ENCODE measurements around the gene IL13RA2. TPM values are rescaled to one million over a fixed set of nuclear protein-coding genes. Genes with fewer than 3 reads are reported as not detected.

IL13RA2 gene
- total RNA-seq, 1 experiment from 2014 or later: 8.1 TPM

DNA sequence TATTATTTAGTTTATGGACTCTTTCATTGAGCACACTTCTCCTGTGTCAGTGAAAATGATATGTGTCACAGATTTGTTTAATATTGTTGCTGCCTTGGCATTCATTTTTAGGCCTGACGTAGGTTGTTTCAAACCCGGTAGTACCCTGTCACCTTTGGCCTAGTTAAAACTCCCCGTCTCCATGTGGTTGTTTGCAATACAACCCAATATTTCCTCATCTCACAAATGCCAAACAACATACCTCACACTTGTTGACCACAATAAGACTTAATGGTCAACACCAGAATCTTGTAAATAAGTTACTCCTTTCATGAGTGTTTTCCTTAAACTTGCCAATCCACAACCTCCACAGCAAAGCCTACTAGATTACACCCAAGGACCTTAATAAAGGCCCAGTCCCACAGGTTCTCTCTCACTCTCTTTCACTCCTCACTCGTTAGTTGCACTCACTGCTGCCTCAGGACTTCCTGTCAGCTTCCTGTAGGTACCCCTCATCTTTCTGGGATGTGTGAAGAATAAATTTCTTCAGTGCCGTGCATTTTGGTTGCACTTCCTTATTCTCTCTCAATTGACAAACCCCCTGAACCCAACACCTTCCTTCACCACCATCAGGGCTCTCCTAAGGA lies 31.3 kb downstream of the IL13RA2 start:
- no peak overlapping the region for H2AFZ ChIP-seq (ENCODE audit: low read length)

GRCh38 chrX:114976292-114976691 lies 41.1 kb downstream of the IL13RA2 start:
- Histone ChIP-seq H3F3A (ENCODE audit: low read length, unreplicated experiment) (no peaks in the 10 kb centered on the region), H3K79me2 (ENCODE audit: low read length) (no peaks in the 10 kb centered on the region), H3K27ac (ENCODE audit: low read length) (peak overlapping the region; percentile 87), H3K4me3 (ENCODE audit: low read length) (no peak overlapping the region), H4K20me1 (ENCODE audit: low read length) (no peaks in the 10 kb centered on the region), H3K9me2 (replicated peaks; ENCODE audit: low read length) (no peaks in the 10 kb centered on the region), H3K4me1 (ENCODE audit: insufficient read depth, low read length) (peaks cover 12% of the 10 kb centered on the region), H2AFZ (ENCODE audit: low read length) (peak overlapping the region; percentile 50; the same call in 1 of the 2 replicates), H3K9me3 (ENCODE audit: low read length) (no peaks in the 10 kb centered on the region), H3K27me3 (ENCODE audit: low read length) (no peaks in the 10 kb centered on the region), H3K9ac (ENCODE audit: low read length) (peak overlapping the region; percentile 37; the same call in 1 of the 2 replicates), H3K4me2 (ENCODE audit: low read length) (peak overlapping the region; percentile 52; the same call in 1 of the 2 replicates), H3K36me3 (ENCODE audit: low read depth, low read length) (no peaks in the 10 kb centered on the region)
- ChIA-PET POLR2A (ENCODE audit: unreplicated experiment) (no interaction called here), CTCF (no interaction called here)
- TF ChIP-seq, protein P1, sequence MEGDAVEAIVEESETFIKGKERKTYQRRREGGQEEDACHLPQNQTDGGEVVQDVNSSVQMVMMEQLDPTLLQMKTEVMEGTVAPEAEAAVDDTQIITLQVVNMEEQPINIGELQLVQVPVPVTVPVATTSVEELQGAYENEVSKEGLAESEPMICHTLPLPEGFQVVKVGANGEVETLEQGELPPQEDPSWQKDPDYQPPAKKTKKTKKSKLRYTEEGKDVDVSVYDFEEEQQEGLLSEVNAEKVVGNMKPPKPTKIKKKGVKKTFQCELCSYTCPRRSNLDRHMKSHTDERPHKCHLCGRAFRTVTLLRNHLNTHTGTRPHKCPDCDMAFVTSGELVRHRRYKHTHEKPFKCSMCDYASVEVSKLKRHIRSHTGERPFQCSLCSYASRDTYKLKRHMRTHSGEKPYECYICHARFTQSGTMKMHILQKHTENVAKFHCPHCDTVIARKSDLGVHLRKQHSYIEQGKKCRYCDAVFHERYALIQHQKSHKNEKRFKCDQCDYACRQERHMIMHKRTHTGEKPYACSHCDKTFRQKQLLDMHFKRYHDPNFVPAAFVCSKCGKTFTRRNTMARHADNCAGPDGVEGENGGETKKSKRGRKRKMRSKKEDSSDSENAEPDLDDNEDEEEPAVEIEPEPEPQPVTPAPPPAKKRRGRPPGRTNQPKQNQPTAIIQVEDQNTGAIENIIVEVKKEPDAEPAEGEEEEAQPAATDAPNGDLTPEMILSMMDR (conservative IDR thresholded peaks at IDR 0.05; ENCODE audit: low read depth, low read length): no peak
- no peak for TF ChIP-seq EZH2phosphoT487 (IDR thresholded peaks at IDR 0.05; ENCODE audit: borderline replicate concordance, low read length)
- TF ChIP-seq EZH2 (IDR thresholded peaks at IDR 0.05; ENCODE audit: low read length, unreplicated experiment): no peak
- intact Hi-C loops (cut with micrococcal nuclease): loop anchor here (5.0 kb wide), 1 partner anchor 46 kb away; no protein-coding TSS in a partner anchor
- no TSS peak for BruUV-seq (replicated peaks)
- DNase-seq: peak; percentile 83
- peak; percentile 46 for ATAC-seq

More for the DNA sequence above, 31.3 kb downstream of the IL13RA2 start:
- H4K20me1 ChIP-seq (ENCODE audit: low read length): no peaks in the 10 kb centered on the region
- no peak overlapping the region for H3K27ac ChIP-seq (ENCODE audit: low read length)
- H3K9me3 ChIP-seq (ENCODE audit: low read length): no peaks in the 10 kb centered on the region
- TF ChIP-seq, protein P1 (conservative IDR thresholded peaks at IDR 0.05; ENCODE audit: low read depth, low read length): no peak
- TF ChIP-seq EZH2 (IDR thresholded peaks at IDR 0.05; ENCODE audit: low read length, unreplicated experiment) (no peak), EZH2phosphoT487 (IDR thresholded peaks at IDR 0.05; ENCODE audit: borderline replicate concordance, low read length) (no peak)
- intact Hi-C loops (cut with micrococcal nuclease): no loop called here
- no peak overlapping the region for H3K4me3 ChIP-seq (ENCODE audit: low read length)
- ChIA-PET POLR2A (ENCODE audit: unreplicated experiment) (no interaction called here), CTCF (no interaction called here)
- no peaks in the 10 kb centered on the region; the same call in 1 of the 2 replicates for H3K4me1 ChIP-seq (ENCODE audit: insufficient read depth, low read length)
- no peaks in the 10 kb centered on the region for H3K36me3 ChIP-seq (ENCODE audit: low read depth, low read length)
- peak; percentile 2 for DNase-seq
- H3F3A ChIP-seq (ENCODE audit: low read length, unreplicated experiment): no peaks in the 10 kb centered on the region
- no peaks in the 10 kb centered on the region for H3K9me2 ChIP-seq (replicated peaks; ENCODE audit: low read length)
- no peaks in the 10 kb centered on the region for H3K79me2 ChIP-seq (ENCODE audit: low read length)
- no TSS peak for BruUV-seq (replicated peaks)
- no peaks in the 10 kb centered on the region for H3K27me3 ChIP-seq (ENCODE audit: low read length)
- ATAC-seq: no peak
- H3K9ac ChIP-seq (ENCODE audit: low read length): no peak overlapping the region
- no peak overlapping the region for H3K4me2 ChIP-seq (ENCODE audit: low read length)

DNA sequence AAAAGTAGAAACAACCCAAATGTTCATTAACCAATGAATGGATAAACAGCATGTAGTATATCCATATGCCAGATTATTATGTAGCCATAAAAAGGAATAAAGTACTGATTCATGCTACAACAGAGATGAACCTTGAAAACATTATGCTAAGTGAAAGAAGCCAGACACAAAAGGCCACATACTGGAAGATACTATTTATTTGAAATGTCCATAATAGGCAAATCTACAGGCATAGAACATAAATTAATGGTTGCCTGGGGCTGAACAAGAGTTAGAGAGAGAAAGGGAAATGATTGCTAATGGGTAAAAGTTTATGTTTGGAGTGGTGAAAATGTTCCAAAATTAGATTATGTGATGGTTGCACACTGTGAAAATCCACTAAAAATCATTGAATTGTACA lies 44.4 kb downstream of the IL13RA2 start:
- ATAC-seq (no peak), DNase-seq (no peak)
- BruUV-seq (replicated peaks): no TSS peak
- CTCF ChIA-PET: no interaction called here
- Histone ChIP-seq H3K4me1 (ENCODE audit: insufficient read depth, low read length) (peaks cover 12% of the 10 kb centered on the region), H3K9me3 (ENCODE audit: low read length) (no peaks in the 10 kb centered on the region), H3K36me3 (ENCODE audit: low read depth, low read length) (no peaks in the 10 kb centered on the region), H3K27me3 (ENCODE audit: low read length) (no peaks in the 10 kb centered on the region), H2AFZ (ENCODE audit: low read length) (no peak overlapping the region), H3K27ac (ENCODE audit: low read length) (no peak overlapping the region), H3F3A (ENCODE audit: low read length, unreplicated experiment) (no peaks in the 10 kb centered on the region), H3K79me2 (ENCODE audit: low read length) (no peaks in the 10 kb centered on the region), H3K9me2 (replicated peaks; ENCODE audit: low read length) (no peaks in the 10 kb centered on the region), H3K4me2 (ENCODE audit: low read length) (no peak overlapping the region), H3K9ac (ENCODE audit: low read length) (no peak overlapping the region), H4K20me1 (ENCODE audit: low read length) (no peaks in the 10 kb centered on the region), H3K4me3 (ENCODE audit: low read length) (no peak overlapping the region)
- POLR2A ChIA-PET (ENCODE audit: unreplicated experiment): no interaction called here
- no peak for TF ChIP-seq EZH2phosphoT487 (IDR thresholded peaks at IDR 0.05; ENCODE audit: borderline replicate concordance, low read length)
- intact Hi-C loops (cut with micrococcal nuclease): no loop called here
